ENCODE data around the gene ZNF513. TPM values are rescaled to one million over a fixed set of nuclear protein-coding genes. Genes with fewer than 3 reads are reported as not detected.

ZNF513 gene
- total RNA-seq, 1 experiment from 2014 or later: 12.8 TPM

GRCh38 chr2:27376151-27376865 lies 4.2 kb downstream of the ZNF513 start:
- POLR2A ChIA-PET: no interaction called here
- Histone ChIP-seq H2AFZ (ENCODE audit: low read depth, low read length, poor library complexity, severe bottlenecking) (no peak overlapping the region), H3K27me3 (ENCODE audit: insufficient read depth, low read length) (no peaks in the 10 kb centered on the region), H3K36me3 (ENCODE audit: control insufficient read depth in 1 of 2, insufficient read depth in 2 of 2, low read length in 2 of 2) (peaks cover 19 to 48% of the 10 kb centered on the region in 2 experiments; a peak in 3 of 4 replicates), H3K27ac (ENCODE audit: low read depth, low read length) (no peak overlapping the region), H3K9ac (ENCODE audit: low read length) (no peak overlapping the region), H3K4me3 (replicated peaks in 1 of 2; ENCODE audit: low read depth in 1 of 2, low read length in 2 of 2) (no peak overlapping the region), H4K20me1 (ENCODE audit: insufficient read depth) (no peaks in the 10 kb centered on the region), H3K4me1 (ENCODE audit: control insufficient read depth in 1 of 2, insufficient read depth in 2 of 2, low read length in 2 of 2) (peaks cover 7 to 38% of the 10 kb centered on the region in 2 experiments; a peak in 3 of 4 replicates), H3K4me2 (ENCODE audit: low read length) (no peak overlapping the region), H3K9me3 (ENCODE audit: control insufficient read depth in 1 of 2, insufficient read depth in 1 of 2, low read depth in 1 of 2, low read length in 2 of 2) (no peaks in the 10 kb centered on the region), H3K79me2 (ENCODE audit: insufficient read depth, low read length) (peaks cover 37% of the 10 kb centered on the region), H3K9me2 (ENCODE audit: insufficient read depth) (no peaks in the 10 kb centered on the region)
- DNase-seq (ENCODE audit: low read depth, low spot score) (no peak), ATAC-seq (no peak)
- RAD21 ChIA-PET (ENCODE audit: low non-redundant PET in 1 of 2, low total read pairs in 2 of 2, uncharacterized antibody in 2 of 2, unreplicated experiment in 2 of 2): no interaction called here
- TF ChIP-seq SIN3A (IDR thresholded peaks at IDR 0.05; ENCODE audit: low read depth) (no peak), ELF1 (IDR thresholded peaks at IDR 0.05; ENCODE audit: borderline replicate concordance, low read depth) (no peak), JUND (IDR thresholded peaks at IDR 0.05) (no peak), ZBTB33 (IDR thresholded peaks at IDR 0.05; ENCODE audit: extremely low read depth, insufficient replicate concordance, low read length) (no peak), ZNF274 (IDR thresholded peaks at IDR 0.05; ENCODE audit: low read depth, low read length) (no peak), POLR2AphosphoS5 (IDR thresholded peaks at IDR 0.05; ENCODE audit: low read depth, low read length) (no peak; the same call in 1 of the 2 replicates)
- TF ChIP-seq, protein P1, sequence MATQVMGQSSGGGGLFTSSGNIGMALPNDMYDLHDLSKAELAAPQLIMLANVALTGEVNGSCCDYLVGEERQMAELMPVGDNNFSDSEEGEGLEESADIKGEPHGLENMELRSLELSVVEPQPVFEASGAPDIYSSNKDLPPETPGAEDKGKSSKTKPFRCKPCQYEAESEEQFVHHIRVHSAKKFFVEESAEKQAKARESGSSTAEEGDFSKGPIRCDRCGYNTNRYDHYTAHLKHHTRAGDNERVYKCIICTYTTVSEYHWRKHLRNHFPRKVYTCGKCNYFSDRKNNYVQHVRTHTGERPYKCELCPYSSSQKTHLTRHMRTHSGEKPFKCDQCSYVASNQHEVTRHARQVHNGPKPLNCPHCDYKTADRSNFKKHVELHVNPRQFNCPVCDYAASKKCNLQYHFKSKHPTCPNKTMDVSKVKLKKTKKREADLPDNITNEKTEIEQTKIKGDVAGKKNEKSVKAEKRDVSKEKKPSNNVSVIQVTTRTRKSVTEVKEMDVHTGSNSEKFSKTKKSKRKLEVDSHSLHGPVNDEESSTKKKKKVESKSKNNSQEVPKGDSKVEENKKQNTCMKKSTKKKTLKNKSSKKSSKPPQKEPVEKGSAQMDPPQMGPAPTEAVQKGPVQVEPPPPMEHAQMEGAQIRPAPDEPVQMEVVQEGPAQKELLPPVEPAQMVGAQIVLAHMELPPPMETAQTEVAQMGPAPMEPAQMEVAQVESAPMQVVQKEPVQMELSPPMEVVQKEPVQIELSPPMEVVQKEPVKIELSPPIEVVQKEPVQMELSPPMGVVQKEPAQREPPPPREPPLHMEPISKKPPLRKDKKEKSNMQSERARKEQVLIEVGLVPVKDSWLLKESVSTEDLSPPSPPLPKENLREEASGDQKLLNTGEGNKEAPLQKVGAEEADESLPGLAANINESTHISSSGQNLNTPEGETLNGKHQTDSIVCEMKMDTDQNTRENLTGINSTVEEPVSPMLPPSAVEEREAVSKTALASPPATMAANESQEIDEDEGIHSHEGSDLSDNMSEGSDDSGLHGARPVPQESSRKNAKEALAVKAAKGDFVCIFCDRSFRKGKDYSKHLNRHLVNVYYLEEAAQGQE (IDR thresholded peaks at IDR 0.05; ENCODE audit: low read depth): no peak
- intact Hi-C loops (cut with micrococcal nuclease): no loop called here
- BruUV-seq (replicated peaks): no TSS peak
- CTCF ChIA-PET: no interaction called here
